Measurements from ENCODE around the gene SRPK1. TPM values are rescaled to one million over a fixed set of nuclear protein-coding genes. Genes with fewer than 3 reads are reported as not detected.

The SRPK1 gene
- total RNA-seq, 2 experiments from 2014 or later = 117 to 133 TPM

GRCh38 chr6:35795453-35796071 lies 125.3 kb downstream of the SRPK1 start:
- H3K9me3 Mint-ChIP-seq = no peaks in the 10 kb centered on the region
- H3K27ac Mint-ChIP-seq = no peak overlapping the region
- TF ChIP-seq CTCF (IDR thresholded peaks at IDR 0.05) = no peak
- ATAC-seq (no peak), DNase-seq (no peak)
- H3K4me1 Mint-ChIP-seq (ENCODE audit: low read depth) = no peaks in the 10 kb centered on the region
- ChIA-PET POLR2A (no interaction called here), CTCF (no interaction called here)
- H3K27me3 Mint-ChIP-seq = no peaks in the 10 kb centered on the region
- no peaks in the 10 kb centered on the region for H3K36me3 Mint-ChIP-seq (ENCODE audit: low read depth)
- intact Hi-C loops (cut with micrococcal nuclease) = no loop called here
- no peak overlapping the region for H3K4me3 Mint-ChIP-seq

GRCh38 chr6:35794536-35795452 lies 126.1 kb downstream of the SRPK1 start:
- Mint-ChIP-seq H3K4me3 (no peak overlapping the region), H3K27ac (no peak overlapping the region), H3K36me3 (ENCODE audit: low read depth) (no peaks in the 10 kb centered on the region), H3K27me3 (peaks cover 2% of the 10 kb centered on the region), H3K9me3 (no peaks in the 10 kb centered on the region), H3K4me1 (ENCODE audit: low read depth) (no peaks in the 10 kb centered on the region)
- ChIA-PET POLR2A (no interaction called here), CTCF (interaction anchor here (1.1 kb wide), 1 partner anchor 242 kb away, joined by 3 read pairs; no protein-coding TSS in a partner anchor)
- no peak for TF ChIP-seq CTCF (IDR thresholded peaks at IDR 0.05)
- DNase-seq (no peak), ATAC-seq (no peak)
- intact Hi-C loops (cut with micrococcal nuclease) = no loop called here

- H3K27ac Mint-ChIP-seq = no peak overlapping the region
- H3K4me1 Mint-ChIP-seq (ENCODE audit: low read depth) = no peaks in the 10 kb centered on the region
- TF ChIP-seq CTCF (IDR thresholded peaks at IDR 0.05) = no peak
- H3K4me3 Mint-ChIP-seq = no peak overlapping the region
- CTCF ChIA-PET = no interaction called here
- intact Hi-C loops (cut with micrococcal nuclease) = no loop called here
- POLR2A ChIA-PET = no interaction called here
- peaks cover 21% of the 10 kb centered on the region for H3K27me3 Mint-ChIP-seq
- no peaks in the 10 kb centered on the region for H3K36me3 Mint-ChIP-seq (ENCODE audit: low read depth)
- no peak for DNase-seq
- ATAC-seq = no peak
- H3K9me3 Mint-ChIP-seq = no peaks in the 10 kb centered on the region
These were observed 130.2 kb downstream of the SRPK1 start for GRCh38 chr6:35790683-35791082.

GRCh38 chr6:35788423-35788982 lies 132.4 kb downstream of the SRPK1 start:
- Mint-ChIP-seq H3K27me3 (peaks cover 29% of the 10 kb centered on the region), H3K36me3 (ENCODE audit: low read depth) (no peaks in the 10 kb centered on the region), H3K27ac (no peak overlapping the region), H3K4me3 (no peak overlapping the region), H3K4me1 (ENCODE audit: low read depth) (no peaks in the 10 kb centered on the region), H3K9me3 (no peaks in the 10 kb centered on the region)
- POLR2A ChIA-PET = no interaction called here
- DNase-seq (no peak), ATAC-seq (no peak)
- TF ChIP-seq CTCF (IDR thresholded peaks at IDR 0.05) = no peak
- CTCF ChIA-PET = no interaction called here
- intact Hi-C loops (cut with micrococcal nuclease) = no loop called here

All from activated CD8-positive, alpha-beta T cell treated with anti-CD3 and anti-CD28 coated beads for 36 hours (primary cell).